PC-3 (cell line): ENCODE data around the gene ARL5C. TPM values are rescaled to one million over a fixed set of nuclear protein-coding genes. Genes with fewer than 3 reads are reported as not detected.
"Not testable (repeated sequence)": the region's sequence is repeated elsewhere in the genome, so short reads cannot be mapped to it uniquely, and the experiment has no call there.

ENCODE experiments used
- ATAC-seq: fragments of 200-7000 bp; cut with Tn5 transposase; 2 replicates; pipeline ENCODE4 v1.9.1; 2020; ENCODE audit warnings: mild to moderate bottlenecking, moderate library complexity
- BruUV-seq: library from RNA; stranded (reverse); fragments of 400-500 nt; replicated peaks from 2 replicates; lab custom pipeline; 2021; lab: Mats Ljungman, UMichigan
- CTCF ChIA-PET: fragments of 300-600 bp; sonication (Branson Sonifier 250); formaldehyde crosslinking; loops from one replicate; lab custom pipeline; 2022; ENCODE audit warnings: antibody characterized with exemption; lab: Charles Lee
- POLR2A ChIA-PET: fragments of 300-600 bp; sonication (Branson Sonifier 250); formaldehyde crosslinking; loops from one replicate; lab custom pipeline; 2022; ENCODE audit warnings: antibody characterized with exemption; ENCODE audit not compliant: unreplicated experiment; lab: Charles Lee
- DNase-seq: peaks from one replicate; pipeline ENCODE4 v3.0.0-alpha.2; 2015
- H2AFZ ChIP-seq: fragments of 300-600 bp; sonication (generic); 2 replicates; pipeline ENCODE4 v1.6.0; 2016; ENCODE audit warnings: antibody characterized with exemption, low read length
- H3F3A ChIP-seq: fragments of 300-600 bp; sonication (generic); one replicate; pipeline ENCODE4 v1.6.0; 2017; ENCODE audit warnings: antibody characterized with exemption, low read length, control low read depth, mild to moderate bottlenecking; ENCODE audit not compliant: unreplicated experiment
- H3K27ac ChIP-seq: fragments of 300-600 bp; sonication (generic); 2 replicates; pipeline ENCODE4 v1.5.1; 2016; ENCODE audit warnings: mild to moderate bottlenecking, low read length
- H3K27me3 ChIP-seq: fragments of 300-600 bp; sonication (generic); 2 replicates; pipeline ENCODE4 v1.6.1; 2016; ENCODE audit warnings: low read length, mixed read lengths
- H3K36me3 ChIP-seq: fragments of 300-600 bp; sonication (generic); 2 replicates; pipeline ENCODE4 v1.6.1; 2016; ENCODE audit warnings: low read depth, mixed run types, low read length, mixed read lengths
- H3K4me1 ChIP-seq: fragments of 300-600 bp; sonication (generic); 2 replicates; pipeline ENCODE4 v1.5.1; 2016; ENCODE audit warnings: low read length; ENCODE audit not compliant: insufficient read depth
- H3K4me2 ChIP-seq: fragments of 300-600 bp; sonication (generic); 2 replicates; pipeline ENCODE4 v1.6.0; 2016; ENCODE audit warnings: low read length
- H3K4me3 ChIP-seq: fragments of 300-600 bp; sonication (generic); 2 replicates; pipeline ENCODE4 v1.5.1; 2016; ENCODE audit warnings: mild to moderate bottlenecking, low read length, mixed read lengths
- H3K79me2 ChIP-seq: fragments of 300-600 bp; sonication (generic); 2 replicates; pipeline ENCODE4 v1.6.1; 2017; ENCODE audit warnings: low read length, mixed read lengths
- H3K9ac ChIP-seq: fragments of 300-600 bp; sonication (generic); 2 replicates; pipeline ENCODE4 v1.6.0; 2016; ENCODE audit warnings: mild to moderate bottlenecking, low read length
- H3K9me2 ChIP-seq: fragments of 300-600 bp; sonication (generic); replicated peaks from 2 replicates; pipeline ENCODE4 v1.6.1; 2016; ENCODE audit warnings: mixed run types, low read length, mixed read lengths
- H3K9me3 ChIP-seq: fragments of 300-600 bp; sonication (generic); 2 replicates; pipeline ENCODE4 v1.6.1; 2016; ENCODE audit warnings: low read length, mixed read lengths
- H4K20me1 ChIP-seq: fragments of 300-600 bp; sonication (generic); 2 replicates; pipeline ENCODE4 v1.6.1; 2016; ENCODE audit warnings: low read length, mixed read lengths
- EZH2 ChIP-seq: fragments of 300-600 bp; sonication (generic); IDR thresholded peaks from one replicate; pipeline ENCODE4 v1.6.1; 2017; ENCODE audit warnings: antibody characterized with exemption, mild to moderate bottlenecking, low read length; ENCODE audit not compliant: unreplicated experiment
- EZH2phosphoT487 ChIP-seq: fragments of 300-600 bp; sonication (generic); IDR thresholded peaks from 2 replicates; pipeline ENCODE4 v1.6.1; 2018; ENCODE audit warnings: mild to moderate bottlenecking, antibody characterized with exemption, low read length, borderline replicate concordance
- intact Hi-C: fragments of 100-400 bp; cut with micrococcal nuclease; formaldehyde crosslinking; loops from 2 replicates; pipeline ENCODE4 v1.9.0; 2023
- total RNA-seq: library from RNA; depleted of rRNA; stranded (reverse); fragments of >200 nt; gene quantifications from 2 replicates; pipeline ENCODE4 v1.2.3, GENCODE V29; 2014
- TF ChIP-seq, protein P1 (sequence below): fragments of 300-600 bp; sonication (generic); conservative IDR thresholded peaks from 2 replicates; pipeline ENCODE4 v1.5.1; 2017; ENCODE audit warnings: antibody characterized with exemption, low read depth, mild to moderate bottlenecking, low read length

ARL5C gene
- total RNA-seq, 1 experiment from 2014 or later: not detected

DNA sequence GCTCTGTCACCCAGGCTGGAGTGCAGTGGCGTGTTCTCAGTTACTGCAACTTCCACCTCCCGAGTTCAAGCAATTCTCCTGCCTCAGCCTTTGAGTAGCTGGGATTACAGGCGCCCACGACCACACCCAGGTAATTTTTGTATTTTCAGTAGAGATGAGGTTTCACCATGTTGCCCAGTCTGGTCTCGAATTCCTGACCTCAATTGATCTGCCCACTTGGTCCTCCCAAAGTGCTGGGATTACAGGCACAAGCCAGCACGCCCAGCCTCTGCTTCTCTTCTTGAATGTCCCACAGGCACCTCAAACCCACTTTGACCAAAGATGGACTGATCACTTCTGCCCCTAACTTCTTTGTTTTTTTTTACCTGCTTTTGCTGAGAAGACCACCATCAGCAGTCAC is 4.6 kb upstream of the ARL5C start:
- DNase-seq: no peak
- Histone ChIP-seq H3K36me3 (no peaks in the 10 kb centered on the region), H4K20me1 (no peaks in the 10 kb centered on the region), H3K79me2 (no peaks in the 10 kb centered on the region), H2AFZ (no peak overlapping the region), H3K9me2 (no peaks in the 10 kb centered on the region), H3K4me2 (no peak overlapping the region), H3K27ac (no peak overlapping the region), H3K27me3 (no peaks in the 10 kb centered on the region), H3K4me3 (no peak overlapping the region), H3K9ac (no peak overlapping the region), H3K9me3 (no peaks in the 10 kb centered on the region), H3K4me1 (no peaks in the 10 kb centered on the region), H3F3A (no peaks in the 10 kb centered on the region)
- CTCF ChIA-PET: no interaction called here
- TF ChIP-seq EZH2: no peak
- no peak for ATAC-seq
- POLR2A ChIA-PET: no interaction called here
- intact Hi-C loops: no loop called here
- no TSS peak for BruUV-seq

DNA sequence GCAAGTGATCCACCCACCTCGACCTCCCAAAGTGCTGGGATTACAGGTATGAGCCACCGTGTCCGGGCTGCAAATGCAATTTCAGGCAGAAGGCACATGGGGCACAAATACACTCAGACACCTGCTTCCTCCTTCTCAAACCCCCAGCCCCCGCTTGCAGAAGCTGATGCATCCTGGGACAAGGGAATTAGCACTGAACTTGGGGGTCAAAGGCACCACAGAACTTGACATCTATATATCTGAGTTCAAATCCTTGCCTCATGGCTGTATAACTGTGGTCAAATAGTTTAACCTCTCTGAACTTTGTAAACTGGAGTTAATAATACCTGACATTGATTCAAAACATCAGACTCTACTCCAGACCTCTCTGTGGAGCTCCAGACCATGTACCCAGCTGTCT is 4.1 kb upstream of the ARL5C start:
- no peaks in the 10 kb centered on the region for H3K4me1 ChIP-seq
- H3K4me3 ChIP-seq: no peak overlapping the region
- intact Hi-C loops: no loop called here
- H3K36me3 ChIP-seq: no peaks in the 10 kb centered on the region
- CTCF ChIA-PET: no interaction called here
- H4K20me1 ChIP-seq: no peaks in the 10 kb centered on the region
- H3K27me3 ChIP-seq: no peaks in the 10 kb centered on the region
- no peaks in the 10 kb centered on the region for H3F3A ChIP-seq
- ATAC-seq (no peak), DNase-seq (no peak)
- TF ChIP-seq, protein P1, sequence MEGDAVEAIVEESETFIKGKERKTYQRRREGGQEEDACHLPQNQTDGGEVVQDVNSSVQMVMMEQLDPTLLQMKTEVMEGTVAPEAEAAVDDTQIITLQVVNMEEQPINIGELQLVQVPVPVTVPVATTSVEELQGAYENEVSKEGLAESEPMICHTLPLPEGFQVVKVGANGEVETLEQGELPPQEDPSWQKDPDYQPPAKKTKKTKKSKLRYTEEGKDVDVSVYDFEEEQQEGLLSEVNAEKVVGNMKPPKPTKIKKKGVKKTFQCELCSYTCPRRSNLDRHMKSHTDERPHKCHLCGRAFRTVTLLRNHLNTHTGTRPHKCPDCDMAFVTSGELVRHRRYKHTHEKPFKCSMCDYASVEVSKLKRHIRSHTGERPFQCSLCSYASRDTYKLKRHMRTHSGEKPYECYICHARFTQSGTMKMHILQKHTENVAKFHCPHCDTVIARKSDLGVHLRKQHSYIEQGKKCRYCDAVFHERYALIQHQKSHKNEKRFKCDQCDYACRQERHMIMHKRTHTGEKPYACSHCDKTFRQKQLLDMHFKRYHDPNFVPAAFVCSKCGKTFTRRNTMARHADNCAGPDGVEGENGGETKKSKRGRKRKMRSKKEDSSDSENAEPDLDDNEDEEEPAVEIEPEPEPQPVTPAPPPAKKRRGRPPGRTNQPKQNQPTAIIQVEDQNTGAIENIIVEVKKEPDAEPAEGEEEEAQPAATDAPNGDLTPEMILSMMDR: no peak
- TF ChIP-seq EZH2 (no peak), EZH2phosphoT487 (no peak)
- no peak overlapping the region for H3K9ac ChIP-seq
- no peak overlapping the region for H3K4me2 ChIP-seq
- H3K9me2 ChIP-seq: no peaks in the 10 kb centered on the region
- BruUV-seq: no TSS peak
- POLR2A ChIA-PET: no interaction called here
- no peaks in the 10 kb centered on the region for H3K9me3 ChIP-seq
- no peak overlapping the region for H3K27ac ChIP-seq
- H2AFZ ChIP-seq: no peak overlapping the region
- no peaks in the 10 kb centered on the region for H3K79me2 ChIP-seq

DNA sequence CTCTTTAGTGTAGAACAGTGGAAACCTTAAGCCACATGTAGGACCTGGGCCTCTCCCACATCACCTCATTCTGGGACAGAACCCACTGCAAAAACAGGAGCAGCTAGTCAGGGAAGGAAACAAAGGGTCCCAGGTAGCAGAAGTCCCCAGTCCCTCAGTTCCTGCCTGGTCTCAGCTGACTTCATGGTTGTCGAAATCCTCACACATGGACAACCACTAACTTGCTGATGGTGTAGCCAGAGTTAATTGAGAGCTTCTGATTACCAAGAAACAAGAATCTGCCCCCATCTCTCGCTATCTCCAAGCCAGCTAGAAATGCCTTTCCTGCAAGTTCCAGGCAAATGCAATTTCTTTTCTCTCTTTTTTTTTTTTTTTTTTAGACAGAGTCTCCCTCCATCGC is 3.6 kb upstream of the ARL5C start:
- no peak for ATAC-seq
- POLR2A ChIA-PET: no interaction called here
- CTCF ChIA-PET: no interaction called here

DNA sequence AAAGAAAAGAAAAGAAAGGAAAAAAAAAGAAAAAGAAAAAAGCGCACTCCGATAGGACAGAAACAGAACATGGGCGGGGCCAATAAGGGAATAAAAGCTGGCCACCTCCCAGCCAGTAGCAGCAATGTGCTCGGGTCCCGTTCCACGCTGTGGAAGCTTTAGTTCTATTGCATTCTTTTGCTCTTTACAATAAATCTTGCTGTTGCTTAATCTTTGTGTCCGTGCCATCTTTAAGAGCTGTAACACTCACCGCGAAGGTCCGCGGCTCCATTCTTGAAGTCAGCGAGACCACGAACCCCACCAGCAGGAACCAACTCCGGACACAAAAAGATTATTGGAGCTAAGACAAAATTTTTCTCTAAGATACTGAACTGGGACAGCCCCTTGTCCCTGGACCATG is 3.1 kb upstream of the ARL5C start:
- ATAC-seq (no peak), DNase-seq (no peak)
- intact Hi-C loops: no loop called here
- Histone ChIP-seq H3K36me3 (no peaks in the 10 kb centered on the region), H3K4me2 (no peak overlapping the region), H3K9me3 (no peaks in the 10 kb centered on the region), H3K27me3 (no peaks in the 10 kb centered on the region), H4K20me1 (no peaks in the 10 kb centered on the region), H3F3A (no peaks in the 10 kb centered on the region), H3K79me2 (no peaks in the 10 kb centered on the region), H3K27ac (no peak overlapping the region), H2AFZ (no peak overlapping the region), H3K4me3 (no peak overlapping the region), H3K9ac (no peak overlapping the region), H3K4me1 (no peaks in the 10 kb centered on the region), H3K9me2 (no peaks in the 10 kb centered on the region)
- POLR2A ChIA-PET: no interaction called here
- TF ChIP-seq EZH2 (no peak), EZH2phosphoT487 (no peak)
- TF ChIP-seq, protein P1: no peak
- no TSS peak for BruUV-seq
- CTCF ChIA-PET: no interaction called here

More for the DNA sequence above, 3.6 kb upstream of the ARL5C start:
- Histone ChIP-seq H3K79me2 (no peaks in the 10 kb centered on the region), H4K20me1 (no peaks in the 10 kb centered on the region), H3K9me3 (no peaks in the 10 kb centered on the region), H3K4me2 (no peak overlapping the region), H3K27ac (no peak overlapping the region), H3K4me3 (no peak overlapping the region), H3K9ac (no peak overlapping the region), H3F3A (no peaks in the 10 kb centered on the region), H3K4me1 (no peaks in the 10 kb centered on the region), H3K9me2 (no peaks in the 10 kb centered on the region), H3K27me3 (no peaks in the 10 kb centered on the region), H2AFZ (no peak overlapping the region), H3K36me3 (no peaks in the 10 kb centered on the region)
- BruUV-seq: no TSS peak
- TF ChIP-seq EZH2phosphoT487: no peak
- no peak for DNase-seq
- intact Hi-C loops: no loop called here

DNA sequence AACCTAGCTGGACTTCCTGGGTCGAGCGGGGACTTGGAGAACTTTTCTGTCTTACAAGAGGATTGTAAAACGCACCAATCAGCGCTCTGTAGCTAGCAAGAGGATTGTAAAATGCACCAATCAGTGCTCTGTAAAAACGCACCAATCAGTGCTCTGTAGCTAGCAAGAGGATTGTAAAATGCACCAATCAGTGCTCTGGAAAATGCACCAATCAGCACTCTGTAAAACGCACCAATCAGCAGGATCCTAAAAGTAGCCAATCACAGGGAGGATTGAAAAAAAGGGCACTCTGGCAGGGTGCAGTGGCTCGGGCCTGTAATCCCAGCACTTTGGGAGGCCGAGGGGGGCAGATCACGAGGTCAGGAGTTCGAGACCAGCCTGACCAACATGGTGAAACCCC is 2.5 kb upstream of the ARL5C start:
- H3K4me3 ChIP-seq, DNase-seq, POLR2A ChIA-PET, H2AFZ ChIP-seq, ATAC-seq, intact Hi-C loops, BruUV-seq, H3K4me2 ChIP-seq, H3K36me3 ChIP-seq, H3F3A ChIP-seq, H4K20me1 ChIP-seq, H3K9me2 ChIP-seq, H3K79me2 ChIP-seq, H3K9me3 ChIP-seq, H3K4me1 ChIP-seq, H3K27ac ChIP-seq, H3K27me3 ChIP-seq, H3K9ac ChIP-seq, CTCF ChIA-PET: not testable (repeated sequence)
